ENCODE data around the gene ENPP1.

DNA sequence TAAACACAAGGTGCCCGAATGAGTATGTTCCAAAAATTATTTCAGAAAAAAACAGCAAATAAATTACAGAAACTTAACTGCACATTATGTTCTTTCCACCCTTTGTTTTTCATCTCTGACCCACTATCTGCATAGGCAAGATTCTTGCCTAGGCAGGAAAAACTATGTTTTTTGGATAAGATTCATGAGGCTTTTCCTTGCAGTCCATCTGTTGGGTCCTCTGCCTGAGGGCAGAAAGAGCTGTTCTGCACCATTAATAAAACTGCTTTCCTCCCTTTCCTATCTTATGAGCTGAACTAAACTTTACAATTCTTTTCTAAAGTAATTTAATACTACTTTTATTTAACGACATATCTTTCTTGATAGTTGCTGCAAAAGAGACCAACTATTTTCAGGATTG is 21.1 kb downstream of the ENPP1 start:
- TF ChIP-seq CTCF (IDR thresholded peaks at IDR 0.05) (no peak), POLR2A (IDR thresholded peaks at IDR 0.05) (no peak)

Measured in vagina (tissue), 2 donors.